ENCODE measurements around the gene NTPCR.

- TF ChIP-seq CTCF (conservative IDR thresholded peaks at IDR 0.05) = no peak
- no peak for TF ChIP-seq ZFX (IDR thresholded peaks at IDR 0.05)
Measured at GRCh38 chr1:232980986-232981560, 30.7 kb downstream of the NTPCR start.

Data from C4-2B (cell line).